HepG2 (cell line): ENCODE results near the gene TXNIP. TPM values are rescaled to one million over a fixed set of nuclear protein-coding genes. Genes with fewer than 3 reads are reported as not detected.

Experiments
- ARNT2 ChIP-seq: sonication (generic); formaldehyde crosslinking; IDR thresholded peaks from 2 replicates; pipeline ENCODE4 v1.8.0; 2022; ENCODE audit warnings: mild to moderate bottlenecking, low read depth, missing genetic modification reagents, moderate library complexity
- BORCS8-MEF2B ChIP-seq: sonication (generic); formaldehyde crosslinking; IDR thresholded peaks from 2 replicates; pipeline ENCODE4 v1.8.0; 2022; ENCODE audit warnings: mild to moderate bottlenecking, missing genetic modification reagents
- DNMT1 ChIP-seq: sonication (generic); formaldehyde crosslinking; IDR thresholded peaks from 2 replicates; pipeline ENCODE4 v1.5.1; 2020; ENCODE audit warnings: mild to moderate bottlenecking, missing genetic modification reagents
- ELF3 ChIP-seq: IDR thresholded peaks from 2 replicates; pipeline ENCODE4 v1.6.1; 2016; ENCODE audit warnings: missing genetic modification reagents, missing compliant biosample characterization
- EP300 ChIP-seq, 3 experiments: sonication (generic) in 1 of 3; formaldehyde crosslinking in 1 of 3; IDR thresholded peaks; 2 replicates each; pipeline versions ENCODE4 v1.5.1 to v1.6.1; 2011 to 2020; ENCODE audit warnings: low read depth in 2 of 3, low read length in 2 of 3, borderline replicate concordance in 1 of 3, improper control_type of control experiment in 1 of 3, mild to moderate bottlenecking in 1 of 3, missing genetic modification reagents in 1 of 3, moderate library complexity in 1 of 3
- FOXP1 ChIP-seq, 2 experiments: fragments of 450-650 bp in 1 of 2; IDR thresholded peaks; 2 replicates each; pipeline ENCODE4 v1.6.1; 2017 to 2018; ENCODE audit warnings: antibody characterized with exemption in 1 of 2
- HNF4A ChIP-seq: sonication (generic); formaldehyde crosslinking; IDR thresholded peaks from 2 replicates; pipeline ENCODE4 v1.4.0; 2020; ENCODE audit warnings: missing genetic modification reagents
- JUND ChIP-seq: sonication (generic); formaldehyde crosslinking; IDR thresholded peaks from 2 replicates; pipeline ENCODE4 v1.8.0; 2022; ENCODE audit warnings: mild to moderate bottlenecking, missing genetic modification reagents
- KAT2B ChIP-seq: fragments of 150-350 bp; IDR thresholded peaks from 2 replicates; pipeline ENCODE4 v1.6.1; 2014; ENCODE audit warnings: low read depth, low read length, borderline replicate concordance
- KAT8 ChIP-seq: IDR thresholded peaks from 2 replicates; pipeline ENCODE4 v1.6.1; 2016; ENCODE audit warnings: missing genetic modification reagents, missing compliant biosample characterization
- KDM1A ChIP-seq: IDR thresholded peaks from 2 replicates; pipeline ENCODE4 v1.6.1; 2016; ENCODE audit warnings: missing compliant biosample characterization
- KLF12 ChIP-seq: sonication (generic); formaldehyde crosslinking; IDR thresholded peaks from 2 replicates; pipeline ENCODE4 v1.4.0; 2020; ENCODE audit warnings: missing genetic modification reagents, borderline replicate concordance
- MED1 ChIP-seq: sonication (generic); formaldehyde crosslinking; IDR thresholded peaks from 2 replicates; pipeline ENCODE4 v1.4.0; 2020; ENCODE audit warnings: missing genetic modification reagents
- MIXL1 ChIP-seq: IDR thresholded peaks from 2 replicates; pipeline ENCODE4 v1.6.1; 2016
- PHF21A ChIP-seq: sonication (generic); formaldehyde crosslinking; IDR thresholded peaks from 2 replicates; pipeline ENCODE4 v1.5.0; 2020; ENCODE audit warnings: mild to moderate bottlenecking, missing genetic modification reagents
- POLR2A ChIP-seq, 2 experiments: IDR thresholded peaks; 2 replicates each; pipeline ENCODE4 v1.6.1; 2011; ENCODE audit warnings: low read depth in 2 of 2, low read length in 2 of 2, mild to moderate bottlenecking in 1 of 2, moderate library complexity in 1 of 2; ENCODE audit not compliant: insufficient read depth in 1 of 2
- PPARG ChIP-seq: conservative IDR thresholded peaks from 2 replicates; pipeline ENCODE4 v1.6.1; 2016; ENCODE audit warnings: missing biosample characterization, missing genetic modification reagents
- SOX13 ChIP-seq, 3 experiments: fragments of 450-650 bp in 1 of 3; sonication (generic) in 1 of 3; formaldehyde crosslinking in 1 of 3; IDR thresholded peaks in 2 of 3; conservative IDR thresholded peaks in 1 of 3; 2 replicates each; pipeline versions ENCODE4 v1.5.0 to v1.6.1; 2016 to 2020; ENCODE audit warnings: antibody characterized with exemption in 1 of 3, mild to moderate bottlenecking in 1 of 3, missing compliant biosample characterization in 1 of 3, missing genetic modification reagents in 1 of 3, moderate library complexity in 1 of 3
- ZC3H4 ChIP-seq: sonication (generic); formaldehyde crosslinking; IDR thresholded peaks from 2 replicates; pipeline ENCODE4 v1.4.0; 2020; ENCODE audit warnings: missing genetic modification reagents, borderline replicate concordance
- ZEB1 ChIP-seq: IDR thresholded peaks from 2 replicates; pipeline ENCODE4 v1.6.1; 2012; ENCODE audit warnings: mild to moderate bottlenecking, low read depth, inconsistent platforms; ENCODE audit not compliant: insufficient replicate concordance
- ZFP37 ChIP-seq: sonication (generic); formaldehyde crosslinking; IDR thresholded peaks from 2 replicates; pipeline ENCODE4 v1.4.0; 2020; ENCODE audit warnings: missing genetic modification reagents, borderline replicate concordance
- ZFX ChIP-seq: sonication (generic); formaldehyde crosslinking; IDR thresholded peaks from 2 replicates; pipeline ENCODE4 v1.4.0; 2020; ENCODE audit warnings: mild to moderate bottlenecking, low read depth, missing genetic modification reagents, moderate library complexity
- ZNF12 ChIP-seq: sonication (generic); formaldehyde crosslinking; IDR thresholded peaks from 2 replicates; pipeline ENCODE4 v1.5.0; 2020; ENCODE audit warnings: missing genetic modification reagents
- polyA plus RNA-seq, 8 experiments: library from polyadenylated mRNA; depleted of rRNA in 3 of 8; stranded (reverse) in 7 of 8; unstranded in 1 of 8; fragments of >200 nt; fragmentation: Illumina TruSeq in 4 of 8; extraction: Trizol in 4 of 8; gene quantifications; 2 replicates each; pipeline versions ENCODE4 v1.2.1 to v1.2.3, GENCODE V29; 2011 to 2016; ENCODE audit warnings: low read depth in 4 of 8, missing spikeins in 1 of 8, mixed read lengths in 1 of 8; ENCODE audit not compliant: insufficient read depth in 1 of 8
- total RNA-seq, 5 experiments: library from RNA; depleted of rRNA; stranded (reverse); fragments of >200 nt; fragmentation: Illumina TruSeq; extraction: Trizol; gene quantifications; 2 replicates each; pipeline ENCODE4 v1.2.3, GENCODE V29; 2016; ENCODE audit warnings: low read depth in 1 of 5
- TF ChIP-seq, protein P1 (sequence below): sonication (generic); formaldehyde crosslinking; IDR thresholded peaks from 2 replicates; pipeline ENCODE4 v1.4.0; 2020; ENCODE audit warnings: missing genetic modification reagents
- TF ChIP-seq, protein P2 (sequence below): sonication (generic); formaldehyde crosslinking; IDR thresholded peaks from 2 replicates; pipeline ENCODE4 v1.4.0; 2020; ENCODE audit warnings: missing genetic modification reagents, borderline replicate concordance

TXNIP gene
- total and polyA plus RNA-seq, 2 of the 13 experiments (the other 11 are each of a cell fraction or from before 2014, with no cell fraction given) = 24.4 to 237 TPM

DNA sequence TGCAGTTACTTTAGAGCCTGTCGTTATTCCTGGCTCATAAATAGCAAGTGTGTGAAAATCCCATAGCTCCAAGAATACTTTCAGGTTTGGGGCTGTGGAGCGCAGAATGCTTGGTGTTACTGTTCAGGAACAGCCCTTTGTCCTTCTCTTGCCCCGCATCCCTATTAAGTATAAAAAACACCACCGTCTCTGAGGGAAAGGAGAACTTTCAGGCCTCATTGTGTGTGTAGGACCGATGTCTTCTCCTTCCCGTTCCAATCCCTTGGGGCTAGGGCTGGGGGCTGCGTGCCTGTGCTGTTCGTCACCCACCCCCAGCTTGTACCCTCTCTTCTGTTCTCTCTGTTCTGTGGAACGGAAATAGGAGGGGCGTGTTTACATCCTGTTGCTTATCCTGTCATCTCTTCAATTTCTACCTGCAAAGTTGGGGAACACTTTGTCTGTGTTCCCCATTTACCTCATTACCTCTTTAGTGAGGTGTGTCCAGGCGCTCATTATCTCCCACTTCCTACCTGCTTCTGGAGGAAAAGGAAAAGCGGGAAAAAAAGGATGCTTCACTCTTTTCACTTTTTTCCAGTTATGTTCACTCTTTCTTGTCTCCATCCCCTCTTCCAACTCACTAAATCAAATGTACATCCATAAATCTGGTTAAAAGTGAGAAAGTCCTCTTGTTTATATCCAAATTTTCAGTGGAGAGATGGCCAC is 788 bp upstream of the TXNIP start (continued):
- 0 out of 2 replicates have a peak, but pooled peaks have one; percentile 23 for TF ChIP-seq MIXL1 (CRISPR knock-in tag)
- TF ChIP-seq PHF21A (CRISPR knock-in tag) = peak; percentile 39; the same call in 1 of the 2 replicates
- TF ChIP-seq ELF3 (CRISPR knock-in tag) = peak; percentile 59
- TF ChIP-seq SOX13 (IDR thresholded peaks at IDR 0.05) = no peak
- TF ChIP-seq SOX13 (CRISPR knock-in tag; conservative IDR thresholded peaks at IDR 0.05 in 1 of 2, IDR thresholded peaks at IDR 0.05 in 1 of 2) = peak in 1 of 2 experiments; percentile 51; a peak in 1 of 4 replicates
- 0 out of 2 replicates have a peak, but pooled peaks have one; percentile 13 for TF ChIP-seq KDM1A (CRISPR knock-in tag)
- no peak for TF ChIP-seq FOXP1 (IDR thresholded peaks at IDR 0.05)
- TF ChIP-seq FOXP1 (CRISPR knock-in tag; IDR thresholded peaks at IDR 0.05) = peak; percentile 78
- TF ChIP-seq ZC3H4 (CRISPR knock-in tag) = peak; percentile 21; the same call in 1 of the 2 replicates
- TF ChIP-seq KAT2B = no peak
- TF ChIP-seq BORCS8-MEF2B (CRISPR knock-in tag) = no peak
- TF ChIP-seq, protein P1, sequence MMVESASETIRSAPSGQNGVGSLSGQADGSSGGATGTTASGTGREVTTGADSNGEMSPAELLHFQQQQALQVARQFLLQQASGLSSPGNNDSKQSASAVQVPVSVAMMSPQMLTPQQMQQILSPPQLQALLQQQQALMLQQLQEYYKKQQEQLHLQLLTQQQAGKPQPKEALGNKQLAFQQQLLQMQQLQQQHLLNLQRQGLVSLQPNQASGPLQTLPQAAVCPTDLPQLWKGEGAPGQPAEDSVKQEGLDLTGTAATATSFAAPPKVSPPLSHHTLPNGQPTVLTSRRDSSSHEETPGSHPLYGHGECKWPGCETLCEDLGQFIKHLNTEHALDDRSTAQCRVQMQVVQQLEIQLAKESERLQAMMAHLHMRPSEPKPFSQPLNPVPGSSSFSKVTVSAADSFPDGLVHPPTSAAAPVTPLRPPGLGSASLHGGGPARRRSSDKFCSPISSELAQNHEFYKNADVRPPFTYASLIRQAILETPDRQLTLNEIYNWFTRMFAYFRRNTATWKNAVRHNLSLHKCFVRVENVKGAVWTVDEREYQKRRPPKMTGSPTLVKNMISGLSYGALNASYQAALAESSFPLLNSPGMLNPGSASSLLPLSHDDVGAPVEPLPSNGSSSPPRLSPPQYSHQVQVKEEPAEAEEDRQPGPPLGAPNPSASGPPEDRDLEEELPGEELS (CRISPR knock-in tag) = peak; percentile 79
- 0 out of 2 replicates have a peak, but pooled peaks have one; percentile 6 for TF ChIP-seq HNF4A (CRISPR knock-in tag)
- TF ChIP-seq DNMT1 (CRISPR knock-in tag) = no peak
- peak; percentile 59; the same call in 1 of the 2 replicates for TF ChIP-seq JUND (CRISPR knock-in tag)
- TF ChIP-seq, protein P2, sequence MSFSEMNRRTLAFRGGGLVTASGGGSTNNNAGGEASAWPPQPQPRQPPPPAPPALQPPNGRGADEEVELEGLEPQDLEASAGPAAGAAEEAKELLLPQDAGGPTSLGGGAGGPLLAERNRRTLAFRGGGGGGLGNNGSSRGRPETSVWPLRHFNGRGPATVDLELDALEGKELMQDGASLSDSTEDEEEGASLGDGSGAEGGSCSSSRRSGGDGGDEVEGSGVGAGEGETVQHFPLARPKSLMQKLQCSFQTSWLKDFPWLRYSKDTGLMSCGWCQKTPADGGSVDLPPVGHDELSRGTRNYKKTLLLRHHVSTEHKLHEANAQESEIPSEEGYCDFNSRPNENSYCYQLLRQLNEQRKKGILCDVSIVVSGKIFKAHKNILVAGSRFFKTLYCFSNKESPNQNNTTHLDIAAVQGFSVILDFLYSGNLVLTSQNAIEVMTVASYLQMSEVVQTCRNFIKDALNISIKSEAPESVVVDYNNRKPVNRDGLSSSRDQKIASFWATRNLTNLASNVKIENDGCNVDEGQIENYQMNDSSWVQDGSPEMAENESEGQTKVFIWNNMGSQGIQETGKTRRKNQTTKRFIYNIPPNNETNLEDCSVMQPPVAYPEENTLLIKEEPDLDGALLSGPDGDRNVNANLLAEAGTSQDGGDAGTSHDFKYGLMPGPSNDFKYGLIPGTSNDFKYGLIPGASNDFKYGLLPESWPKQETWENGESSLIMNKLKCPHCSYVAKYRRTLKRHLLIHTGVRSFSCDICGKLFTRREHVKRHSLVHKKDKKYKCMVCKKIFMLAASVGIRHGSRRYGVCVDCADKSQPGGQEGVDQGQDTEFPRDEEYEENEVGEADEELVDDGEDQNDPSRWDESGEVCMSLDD (CRISPR knock-in tag) = peak; percentile 66; the same call in 1 of the 2 replicates
- TF ChIP-seq MED1 (CRISPR knock-in tag) = peak; percentile 75
- peak; percentile 27; the same call in 1 of the 2 replicates for TF ChIP-seq ZNF12 (CRISPR knock-in tag)
- TF ChIP-seq KLF12 (CRISPR knock-in tag) = 0 out of 2 replicates have a peak, but pooled peaks have one; percentile 11
- TF ChIP-seq POLR2A (IDR thresholded peaks at IDR 0.05; ENCODE audit: insufficient read depth in 1 of 2, low read depth in 2 of 2, low read length in 2 of 2) = 0 out of 4 replicates have a peak, but pooled peaks of 1 of the 2 experiments have one; percentile 25
- no peak for TF ChIP-seq ARNT2
- TF ChIP-seq ZEB1 = peak; percentile 54
- TF ChIP-seq KAT8 (CRISPR knock-in tag) = 0 out of 2 replicates have a peak, but pooled peaks have one; percentile 25
- no peak; the same call in 1 of the 2 replicates for TF ChIP-seq ZFX (CRISPR knock-in tag)
- TF ChIP-seq ZFP37 (CRISPR knock-in tag) = 0 out of 2 replicates have a peak, but pooled peaks have one; percentile 56
- 0 out of 2 replicates have a peak, but pooled peaks have one; percentile 13 for TF ChIP-seq PPARG
- TF ChIP-seq EP300 (IDR thresholded peaks at IDR 0.05; ENCODE audit: low read depth in 2 of 2, low read length in 2 of 2) = peak in 1 of 2 experiments; percentile 50; a peak in 2 of 4 replicates
- 0 out of 2 replicates have a peak, but pooled peaks have one; percentile 26 for TF ChIP-seq EP300 (CRISPR knock-in tag; IDR thresholded peaks at IDR 0.05; ENCODE audit: borderline replicate concordance)
